ENCODE data around the gene ABCG1. TPM values are rescaled to one million over a fixed set of nuclear protein-coding genes. Genes with fewer than 3 reads are reported as not detected.

Gene ABCG1
- total and polyA plus RNA-seq, 4 donors = 1.6 to 9.7 (median 5.3) TPM

DNA sequence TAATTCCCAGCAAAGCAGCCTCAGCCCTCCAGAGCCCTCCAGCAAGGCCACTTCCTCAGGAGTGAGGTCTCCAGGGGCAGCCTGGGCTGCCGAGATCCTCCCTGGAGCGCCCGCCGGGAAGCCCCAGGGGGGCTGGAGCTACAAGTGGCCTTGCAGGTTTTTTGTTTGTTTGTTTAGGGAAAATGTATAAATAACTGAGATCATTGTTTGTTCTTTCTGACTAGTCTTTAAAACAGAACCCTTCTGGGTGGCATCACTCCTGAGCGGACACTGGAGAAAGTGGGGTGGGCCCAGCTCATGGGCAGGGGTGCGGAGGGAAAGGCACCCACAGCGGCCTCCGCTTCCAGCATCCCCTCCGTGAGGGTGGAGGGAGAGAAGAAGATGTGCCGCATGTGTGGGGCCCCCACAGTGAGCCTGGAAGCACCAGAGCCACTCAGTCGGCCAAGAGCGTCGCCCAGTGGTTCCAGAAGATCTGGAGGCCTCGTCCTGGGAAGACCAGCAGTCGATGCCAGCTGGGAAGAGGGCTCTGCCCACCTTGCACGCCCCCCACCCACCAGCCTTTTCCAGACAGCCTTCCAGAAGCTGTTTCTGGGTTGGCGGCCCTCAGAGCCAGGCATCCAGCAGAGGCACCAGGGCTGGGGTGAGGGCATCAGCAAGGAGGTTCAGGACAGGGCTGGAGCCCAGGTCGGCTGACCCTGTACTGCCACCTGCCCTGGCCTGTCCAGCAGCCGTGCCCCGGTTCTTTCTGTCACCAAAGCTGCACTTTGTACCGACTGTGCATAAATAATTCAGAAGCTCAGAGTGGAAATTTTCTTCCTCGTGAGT is 61.6 kb downstream of the ABCG1 start (continued):
- TF ChIP-seq, protein P1, sequence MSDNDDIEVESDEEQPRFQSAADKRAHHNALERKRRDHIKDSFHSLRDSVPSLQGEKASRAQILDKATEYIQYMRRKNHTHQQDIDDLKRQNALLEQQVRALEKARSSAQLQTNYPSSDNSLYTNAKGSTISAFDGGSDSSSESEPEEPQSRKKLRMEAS (IDR thresholded peaks at IDR 0.05) = no peak

GRCh38 chr21:42281181-42281680 is 62.3 kb downstream of the ABCG1 start:
- Histone ChIP-seq H3K9me3 (ENCODE audit: control insufficient read depth in 4 of 4, low read length in 3 of 4) (no peaks in the 10 kb centered on the region), H3K27me3 (ENCODE audit: control insufficient read depth in 4 of 4, insufficient read depth in 4 of 4, low read length in 3 of 4) (no peaks in the 10 kb centered on the region), H3K4me3 (ENCODE audit: low read depth in 1 of 3, low read length in 3 of 3) (no peak overlapping the region), H3K4me1 (ENCODE audit: control insufficient read depth in 4 of 4, insufficient read depth in 4 of 4, low read length in 3 of 4) (peaks cover 1 to 11% (median 6%) of the 10 kb centered on the region in 4 donors), H3K27ac (ENCODE audit: low read depth in 1 of 2, low read length in 2 of 2) (no peak overlapping the region), H3K9ac (ENCODE audit: low read depth in 1 of 2, low read length in 2 of 2) (no peak overlapping the region), H3K36me3 (ENCODE audit: control insufficient read depth in 4 of 4, insufficient read depth in 3 of 4, low read depth in 1 of 4, low read length in 3 of 4) (no peaks in the 10 kb centered on the region)
- no peak for DNase-seq (ENCODE audit: low spot score)
- TF ChIP-seq, protein P2, sequence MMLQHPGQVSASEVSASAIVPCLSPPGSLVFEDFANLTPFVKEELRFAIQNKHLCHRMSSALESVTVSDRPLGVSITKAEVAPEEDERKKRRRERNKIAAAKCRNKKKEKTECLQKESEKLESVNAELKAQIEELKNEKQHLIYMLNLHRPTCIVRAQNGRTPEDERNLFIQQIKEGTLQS (IDR thresholded peaks at IDR 0.05) = no peak
- no peak for TF ChIP-seq RXRA (IDR thresholded peaks at IDR 0.05)
- no peak for TF ChIP-seq YY1 (IDR thresholded peaks at IDR 0.05)
- TF ChIP-seq, protein P1 (IDR thresholded peaks at IDR 0.05) = no peak
- no peak for TF ChIP-seq FOXA2 (IDR thresholded peaks at IDR 0.05)
- TF ChIP-seq CTCF (IDR thresholded peaks at IDR 0.05; ENCODE audit: low read depth, low read length, missing input control) = no peak
- no peak for TF ChIP-seq HNF4A (conservative IDR thresholded peaks at IDR 0.05)
- TF ChIP-seq EGR1 (IDR thresholded peaks at IDR 0.05; ENCODE audit: low read depth in 2 of 2) = no peak
- TF ChIP-seq HNF4G (IDR thresholded peaks at IDR 0.05) = no peak
- no peak for TF ChIP-seq GABPA (IDR thresholded peaks at IDR 0.05 in 1 of 2, conservative IDR thresholded peaks at IDR 0.05 in 1 of 2)
- no peak for TF ChIP-seq FOXA1 (IDR thresholded peaks at IDR 0.05)
- TF ChIP-seq SP1 (IDR thresholded peaks at IDR 0.05) = no peak
- TF ChIP-seq, protein P3, sequence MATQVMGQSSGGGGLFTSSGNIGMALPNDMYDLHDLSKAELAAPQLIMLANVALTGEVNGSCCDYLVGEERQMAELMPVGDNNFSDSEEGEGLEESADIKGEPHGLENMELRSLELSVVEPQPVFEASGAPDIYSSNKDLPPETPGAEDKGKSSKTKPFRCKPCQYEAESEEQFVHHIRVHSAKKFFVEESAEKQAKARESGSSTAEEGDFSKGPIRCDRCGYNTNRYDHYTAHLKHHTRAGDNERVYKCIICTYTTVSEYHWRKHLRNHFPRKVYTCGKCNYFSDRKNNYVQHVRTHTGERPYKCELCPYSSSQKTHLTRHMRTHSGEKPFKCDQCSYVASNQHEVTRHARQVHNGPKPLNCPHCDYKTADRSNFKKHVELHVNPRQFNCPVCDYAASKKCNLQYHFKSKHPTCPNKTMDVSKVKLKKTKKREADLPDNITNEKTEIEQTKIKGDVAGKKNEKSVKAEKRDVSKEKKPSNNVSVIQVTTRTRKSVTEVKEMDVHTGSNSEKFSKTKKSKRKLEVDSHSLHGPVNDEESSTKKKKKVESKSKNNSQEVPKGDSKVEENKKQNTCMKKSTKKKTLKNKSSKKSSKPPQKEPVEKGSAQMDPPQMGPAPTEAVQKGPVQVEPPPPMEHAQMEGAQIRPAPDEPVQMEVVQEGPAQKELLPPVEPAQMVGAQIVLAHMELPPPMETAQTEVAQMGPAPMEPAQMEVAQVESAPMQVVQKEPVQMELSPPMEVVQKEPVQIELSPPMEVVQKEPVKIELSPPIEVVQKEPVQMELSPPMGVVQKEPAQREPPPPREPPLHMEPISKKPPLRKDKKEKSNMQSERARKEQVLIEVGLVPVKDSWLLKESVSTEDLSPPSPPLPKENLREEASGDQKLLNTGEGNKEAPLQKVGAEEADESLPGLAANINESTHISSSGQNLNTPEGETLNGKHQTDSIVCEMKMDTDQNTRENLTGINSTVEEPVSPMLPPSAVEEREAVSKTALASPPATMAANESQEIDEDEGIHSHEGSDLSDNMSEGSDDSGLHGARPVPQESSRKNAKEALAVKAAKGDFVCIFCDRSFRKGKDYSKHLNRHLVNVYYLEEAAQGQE (IDR thresholded peaks at IDR 0.05) = no peak
- TF ChIP-seq TAF1 (conservative IDR thresholded peaks at IDR 0.05) = no peak
- no peak for TF ChIP-seq JUND (IDR thresholded peaks at IDR 0.05)
- TF ChIP-seq NR2F2 (IDR thresholded peaks at IDR 0.05) = no peak
- TF ChIP-seq RAD21 (IDR thresholded peaks at IDR 0.05) = no peak
- 54% methylated on average over 12 of the region's 12 CpGs for WGBS

Measured in liver (tissue), 9 donors.